NCI-H1105 treated with DMSO at 0.1 percent for 48 hours (cell line): Measurements from ENCODE around the gene ATAD5.
"Not testable (repeated sequence)": the region's sequence is repeated elsewhere in the genome, so short reads cannot be mapped to it uniquely, and the experiment has no call there.

Source experiments
- DNase-seq: peaks from one replicate; lab custom pipeline; 2025; lab: John Stamatoyannopoulos, UW

The ATAD5 gene

DNA sequence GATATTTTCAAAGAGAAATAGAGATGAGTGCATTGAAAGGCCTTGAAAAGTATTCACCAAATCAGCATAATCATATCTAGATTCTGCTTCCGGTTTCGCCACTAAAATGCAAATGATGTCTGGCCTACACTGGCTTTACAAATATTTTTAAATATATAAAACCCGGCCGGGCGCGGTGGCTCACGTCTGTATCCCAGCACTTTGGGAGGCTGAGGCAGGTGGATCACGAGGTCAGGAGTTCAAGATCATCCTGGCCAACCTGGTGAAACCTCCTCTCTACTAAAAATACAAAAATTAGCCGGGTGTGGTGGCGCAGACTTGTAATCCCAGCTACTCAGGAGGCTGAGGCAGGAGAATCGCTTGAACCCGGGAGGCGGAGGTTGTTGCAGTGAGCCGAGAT is 8.8 kb upstream of the ATAD5 start:
- not testable (repeated sequence) for DNase-seq

DNA sequence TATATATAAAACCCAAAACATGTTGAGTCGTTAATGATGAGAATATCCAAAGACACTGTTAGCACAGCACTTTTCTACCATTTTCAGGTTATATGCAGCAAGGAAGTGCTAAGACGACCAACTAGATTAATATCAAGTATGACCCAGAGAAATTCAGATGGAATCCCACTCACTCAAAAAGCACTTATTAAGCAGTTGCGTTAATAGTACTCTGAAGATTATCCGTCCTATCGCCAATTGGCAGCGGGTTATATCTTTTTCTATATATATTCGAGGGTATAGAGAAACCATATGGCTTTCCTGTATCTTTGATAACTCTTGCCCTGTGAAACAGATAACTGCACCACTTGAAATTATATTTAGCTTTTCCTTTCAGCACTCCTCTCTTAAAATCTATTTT is 8.3 kb upstream of the ATAD5 start:
- no peak for DNase-seq

DNA sequence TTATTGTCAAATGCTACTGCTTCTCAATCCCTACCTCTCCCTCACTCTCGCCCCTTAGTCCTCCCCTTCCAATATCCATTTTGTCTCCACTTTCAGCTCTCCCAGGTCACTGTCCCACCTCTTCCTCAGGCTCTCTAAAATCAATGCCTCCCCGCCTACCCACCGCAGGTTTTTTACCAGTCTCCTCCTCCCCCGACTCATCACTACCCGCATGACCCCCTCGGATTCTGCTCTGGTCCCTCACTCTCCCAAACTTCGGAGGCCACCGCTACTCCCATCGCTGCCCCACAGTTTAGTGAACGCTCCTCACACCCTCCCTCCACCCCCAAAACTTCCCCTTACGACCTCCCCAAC is 7.8 kb upstream of the ATAD5 start:
- peak; percentile 60 for DNase-seq

DNA sequence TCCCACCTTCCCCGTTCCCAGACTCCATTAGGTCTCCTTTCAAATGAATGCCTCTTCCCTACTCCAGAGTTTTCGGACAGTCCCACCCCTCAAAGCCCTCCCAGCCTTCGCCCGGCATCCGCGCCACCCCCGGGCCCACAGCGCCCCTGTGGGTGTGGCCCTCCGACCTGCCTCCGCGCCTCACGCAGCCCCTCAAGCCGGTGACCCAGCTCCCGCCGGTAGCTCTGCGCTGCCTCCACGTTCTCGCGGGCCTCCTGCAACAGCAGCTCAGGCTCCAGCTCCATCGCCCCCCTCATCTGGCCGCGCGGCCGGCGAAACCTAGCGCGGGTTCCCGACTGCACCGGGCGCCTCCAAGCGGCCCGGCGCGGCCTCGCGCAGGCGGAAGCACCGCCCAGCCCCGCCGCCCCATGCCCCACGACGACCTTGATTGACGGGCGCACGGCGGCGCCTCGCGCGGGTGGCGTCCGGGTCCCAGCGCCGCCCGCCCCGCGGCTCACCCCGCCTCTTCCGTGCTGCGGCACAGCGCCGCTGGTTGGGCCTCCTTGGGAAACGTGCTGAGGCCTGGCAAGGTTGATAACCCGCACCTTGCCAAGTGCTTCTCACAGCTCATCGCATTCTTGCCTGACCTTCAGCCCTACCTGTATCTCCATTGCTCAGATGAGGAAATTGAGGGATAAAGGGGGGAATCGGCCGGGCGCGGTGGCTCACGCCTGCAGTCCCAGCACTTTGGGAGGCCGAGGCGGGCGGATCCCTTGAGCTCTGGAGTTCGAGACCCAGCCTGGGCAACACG is 7.2 kb upstream of the ATAD5 start, which contains the start of gene CRLF3:
Gene CRLF3 (minus strand): TSS at position 337 of the 790 bp plus-strand sequence. CDS start 41 bp downstream, at position 296.
- DNase-seq, result peak; percentile 81

DNA sequence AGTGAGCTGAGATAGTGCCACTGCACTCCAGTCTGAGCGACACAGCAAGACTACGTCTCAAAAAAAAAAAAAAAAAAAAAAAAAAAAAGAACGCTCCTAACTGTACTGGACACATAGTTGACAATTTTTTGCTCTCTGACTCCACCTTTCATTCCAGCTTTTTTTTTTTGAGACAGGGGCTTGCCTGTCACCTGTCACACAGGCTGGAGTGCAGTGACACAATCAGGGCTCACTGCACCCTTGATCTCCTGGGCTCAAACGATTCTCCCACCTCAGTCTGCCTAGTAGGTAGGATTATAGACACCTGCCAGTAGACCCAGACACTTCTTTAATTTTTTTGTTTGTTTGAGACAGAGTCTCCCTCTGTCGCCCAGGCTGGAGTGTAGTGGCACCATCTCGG is 4.7 kb upstream of the ATAD5 start:
- no peak for DNase-seq

DNA sequence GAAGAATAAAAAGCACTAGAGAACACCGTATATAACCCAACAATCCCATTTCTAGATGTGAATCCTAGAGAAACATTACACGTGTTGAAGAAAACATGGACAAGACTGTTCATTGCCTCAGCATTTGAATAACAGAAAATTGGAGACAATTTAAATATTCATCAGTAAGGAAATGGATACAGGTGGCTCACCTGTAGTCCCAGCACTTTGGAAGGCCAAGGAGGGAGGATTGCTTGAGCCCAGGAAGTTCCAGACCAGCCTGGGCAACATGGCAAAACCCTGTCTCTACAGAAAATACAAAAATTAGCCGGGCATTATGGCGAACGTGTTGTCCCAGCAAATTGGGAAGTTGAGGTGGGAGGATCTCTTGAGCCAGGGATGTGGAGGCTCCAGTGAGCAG is 2.7 kb upstream of the ATAD5 start:
- DNase-seq, result no peak

DNA sequence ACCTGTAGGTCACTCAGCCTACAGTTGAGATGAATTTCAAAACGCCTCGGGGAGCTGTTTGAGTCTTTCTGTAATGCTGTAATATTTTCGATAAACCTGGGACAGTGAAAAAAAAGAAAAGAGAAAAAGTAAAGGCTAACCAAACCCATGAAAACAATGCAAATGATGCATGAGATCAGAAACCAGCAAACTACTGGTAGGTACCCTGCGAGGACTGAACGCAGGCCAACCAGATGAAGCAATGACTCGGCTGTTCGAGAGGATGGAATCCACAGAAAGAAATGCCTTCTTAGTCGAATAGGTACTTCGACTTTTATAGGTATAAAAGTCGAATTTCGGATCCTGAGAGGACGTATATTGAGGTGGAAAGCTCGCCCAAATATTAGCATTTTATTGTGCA is 509 bp upstream of the ATAD5 start:
- peak; percentile 19 for DNase-seq

DNA sequence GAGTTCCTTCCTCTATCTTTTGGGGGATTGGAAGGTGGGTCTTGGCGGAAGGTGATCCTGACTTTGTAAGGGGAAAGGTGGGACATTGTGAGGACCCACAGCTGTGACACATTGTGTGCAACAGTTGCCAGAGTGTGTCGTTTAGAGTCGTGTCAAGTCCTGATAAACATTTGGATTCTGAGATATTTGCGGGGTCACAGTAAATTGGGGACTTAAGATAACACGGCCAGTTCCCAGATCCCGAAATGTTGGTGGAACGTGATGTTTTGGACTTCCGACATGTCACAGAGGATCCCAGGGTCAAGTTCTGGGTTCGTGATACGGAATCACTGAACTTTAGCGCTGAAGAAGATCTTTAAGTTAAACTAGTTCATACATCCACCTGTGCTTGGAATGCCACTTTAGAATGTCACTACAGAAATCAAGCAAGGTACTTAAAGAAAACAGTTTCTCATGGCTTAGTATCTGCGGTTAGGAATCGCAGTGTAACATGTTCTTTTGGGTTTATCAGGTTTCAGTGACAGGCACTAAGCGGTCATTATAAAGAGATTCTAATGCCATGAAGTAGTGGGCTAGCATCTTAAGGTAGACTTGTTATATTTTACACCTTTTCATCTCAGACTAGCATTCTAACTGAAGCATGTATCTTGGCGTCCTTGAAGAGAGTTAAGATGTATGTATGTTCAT is 815 bp downstream of the ATAD5 start:
- no peak for DNase-seq

DNA sequence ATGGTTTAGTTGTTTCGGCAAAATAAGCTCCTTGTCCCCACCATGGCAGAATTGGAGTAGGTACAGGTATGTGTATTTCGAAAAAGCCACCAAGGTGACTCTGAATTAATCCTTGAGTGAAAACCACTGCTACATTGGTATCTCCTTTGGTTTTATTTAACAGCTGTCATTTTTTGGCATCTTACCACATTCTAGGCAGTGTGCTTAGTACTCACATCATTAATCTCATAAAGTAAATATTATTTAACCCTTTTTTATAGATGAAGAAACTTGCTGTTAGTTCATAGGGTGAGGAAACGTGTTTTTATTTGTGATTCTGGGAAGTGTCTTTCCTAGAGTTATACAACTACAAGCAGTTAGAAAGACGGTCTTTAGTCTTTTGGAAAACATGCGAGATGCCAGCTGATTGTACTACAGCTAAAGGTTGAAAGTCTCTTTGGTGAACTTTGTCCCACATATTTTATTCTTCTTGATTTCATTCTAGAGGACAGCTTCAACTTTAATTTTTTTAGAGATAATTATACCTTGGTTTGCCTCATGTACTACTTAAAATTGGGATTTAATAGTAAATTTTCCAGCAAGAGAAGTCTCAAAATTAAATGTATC is 6.5 kb downstream of the ATAD5 start:
- no peak for DNase-seq

DNA sequence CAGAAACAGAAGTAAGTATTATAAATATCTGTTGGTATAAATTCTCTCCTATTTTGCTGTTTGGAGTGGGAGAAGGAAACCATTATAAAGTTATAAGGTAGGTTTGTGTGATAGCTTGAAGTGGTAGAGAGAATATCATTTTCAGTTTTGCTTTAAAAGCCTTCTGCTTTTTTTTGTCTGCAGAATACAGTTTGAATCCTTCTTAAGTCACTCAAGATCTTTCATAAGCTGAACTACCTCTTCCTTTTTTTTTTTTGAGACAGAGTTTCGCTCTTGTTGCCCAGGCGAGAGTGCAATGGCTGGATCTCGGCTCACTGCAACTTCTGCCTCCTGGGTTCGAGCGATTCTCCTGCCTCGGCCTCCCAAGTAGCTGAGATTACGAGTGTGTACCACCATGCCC is 9.0 kb downstream of the ATAD5 start:
- DNase-seq, result no peak

DNA sequence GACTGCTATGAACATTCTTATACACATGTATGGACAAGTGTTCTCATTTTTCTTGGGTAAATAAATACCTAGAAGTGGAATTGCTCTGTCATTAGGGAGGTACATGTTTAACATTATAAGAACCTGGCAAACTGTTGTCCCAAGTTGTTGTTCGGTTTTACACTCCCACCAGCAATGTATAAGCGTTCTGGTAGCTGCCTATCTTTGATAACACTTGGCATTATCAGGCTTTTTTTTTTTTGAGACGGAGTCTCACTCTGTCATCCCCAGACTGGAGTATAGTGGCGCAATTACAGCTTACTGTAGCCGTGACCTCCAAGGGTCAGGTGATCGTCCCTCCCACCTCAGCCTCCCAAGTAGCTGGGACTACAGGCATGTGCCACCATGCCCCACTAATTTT is 16.3 kb downstream of the ATAD5 start:
- DNase-seq, result no peak

DNA sequence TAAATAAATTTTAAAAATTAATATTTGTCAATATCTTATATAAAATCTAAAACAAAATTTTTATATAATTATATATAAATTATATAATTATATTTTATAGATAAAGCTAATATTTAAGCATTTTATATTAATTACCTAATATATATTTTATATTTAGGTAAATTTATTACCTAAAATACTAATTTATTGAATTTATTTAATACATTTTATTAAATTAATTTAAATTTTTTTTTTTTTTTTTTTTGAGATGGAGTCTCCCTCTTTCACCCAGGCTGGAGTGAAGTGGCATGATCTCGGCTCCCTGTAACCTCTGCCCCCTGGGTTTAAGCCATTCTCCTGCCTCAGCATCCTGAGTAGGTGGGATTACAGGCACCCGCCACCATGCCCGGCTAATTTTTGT is 22.4 kb downstream of the ATAD5 start:
- DNase-seq, result no peak

DNA sequence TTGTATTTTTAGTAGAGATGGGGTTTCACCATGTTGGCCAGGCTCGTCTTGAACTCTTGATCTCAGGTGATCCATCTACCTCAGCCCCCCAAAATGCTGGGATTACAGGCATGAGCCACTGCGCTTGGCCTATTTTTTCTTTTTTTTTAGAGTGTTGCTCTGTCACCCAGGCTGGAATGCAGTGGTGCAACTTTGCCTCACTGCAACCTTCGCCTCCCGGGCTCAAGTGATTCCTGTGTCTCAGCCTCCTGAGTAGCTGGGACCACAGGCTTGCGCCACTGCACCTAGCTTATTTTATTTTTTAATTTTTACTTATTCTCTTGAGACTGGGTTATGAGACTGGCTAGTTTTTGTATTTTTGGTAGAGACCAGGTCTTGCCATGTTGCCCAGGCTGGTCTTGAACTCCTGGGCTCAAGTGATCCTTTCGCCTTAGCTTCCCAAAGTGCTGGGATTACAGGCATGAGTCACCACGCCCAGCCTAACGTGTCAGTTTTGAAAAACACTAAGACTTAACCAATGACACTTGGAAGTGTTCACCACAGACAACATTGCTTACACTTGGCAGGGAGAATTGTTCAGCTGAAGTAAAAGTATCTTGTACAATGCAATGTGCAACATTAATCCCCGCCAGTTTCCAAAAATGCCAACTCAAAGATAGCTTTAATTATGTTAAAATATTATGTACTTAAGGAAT is 26.9 kb downstream of the ATAD5 start:
- DNase-seq, result no peak

DNA sequence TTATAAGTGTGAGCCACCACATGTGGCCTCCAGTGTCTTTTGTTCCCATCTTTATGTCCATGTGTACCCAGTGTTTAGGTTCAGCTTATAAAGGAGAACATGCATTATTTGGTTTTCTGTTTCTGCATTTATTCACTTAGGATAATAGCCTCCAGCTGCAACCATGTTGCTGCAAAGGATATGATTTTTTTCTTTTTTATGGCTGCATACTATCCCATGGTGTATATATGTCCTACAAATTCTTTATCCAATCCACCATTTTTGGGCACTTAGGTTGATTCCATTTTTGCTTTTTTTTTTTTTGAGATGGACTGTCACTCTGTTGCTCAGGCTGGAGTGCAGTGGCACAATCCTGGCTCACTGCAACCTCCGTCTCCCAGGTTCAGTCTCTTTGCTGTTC is 32.9 kb downstream of the ATAD5 start:
- no peak for DNase-seq

DNA sequence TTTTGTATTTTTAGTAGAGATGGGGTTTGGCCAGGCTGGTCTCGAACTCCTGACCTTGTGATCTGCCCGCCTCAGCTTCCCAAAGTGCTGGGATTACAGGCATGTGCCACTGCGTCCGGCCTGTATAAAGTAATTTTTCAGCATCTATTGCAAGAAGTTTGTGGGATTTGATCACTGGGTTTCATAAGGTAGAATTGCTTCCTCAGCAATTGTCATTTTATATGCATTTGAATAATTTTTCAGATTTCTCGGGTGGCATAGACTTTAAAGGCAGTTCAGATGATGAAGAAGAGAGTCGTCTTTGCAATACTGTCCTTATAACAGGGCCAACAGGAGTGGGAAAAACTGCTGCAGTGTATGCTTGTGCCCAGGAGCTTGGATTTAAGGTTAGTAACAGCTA is 37.2 kb downstream of the ATAD5 start:
- DNase-seq, result no peak

DNA sequence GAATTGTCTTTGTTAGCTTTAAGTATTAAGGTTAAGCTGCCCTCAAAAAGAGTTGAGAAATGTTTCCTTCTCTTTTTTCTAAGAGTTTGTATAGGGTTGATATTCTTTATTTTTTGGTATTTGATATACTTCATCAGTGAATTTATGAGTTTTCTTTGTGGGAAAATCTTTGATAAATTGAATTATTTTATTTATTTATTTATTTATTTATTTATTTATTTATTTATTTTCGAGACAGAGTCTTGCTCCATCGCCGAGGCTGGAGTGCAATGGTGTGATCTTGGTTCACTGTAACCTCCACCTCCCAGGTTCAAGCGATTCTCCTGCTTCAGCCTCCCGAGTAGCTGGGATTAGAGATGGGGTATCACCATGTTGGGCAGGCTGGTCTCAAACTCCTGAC is 54.4 kb downstream of the ATAD5 start:
- no peak for DNase-seq

DNA sequence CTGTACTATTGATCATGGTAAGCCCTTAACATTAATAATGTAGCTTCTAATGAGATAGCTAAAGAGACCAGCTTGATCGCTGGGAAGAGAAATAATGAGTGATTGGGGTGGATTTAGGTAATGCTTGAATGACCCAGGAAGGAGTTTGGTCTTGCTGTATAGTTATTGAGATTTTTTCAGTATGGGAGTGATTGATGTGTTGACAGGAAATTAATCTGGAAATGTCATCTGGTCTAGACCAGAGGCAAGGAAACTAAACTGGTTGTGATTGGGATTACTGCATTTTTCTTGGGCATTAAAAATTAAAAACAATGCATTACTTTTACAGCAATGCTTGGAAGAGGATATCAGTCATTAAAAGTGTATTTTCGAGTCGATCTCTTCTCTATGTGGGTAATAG is 62.5 kb downstream of the ATAD5 start:
- DNase-seq, result no peak

DNA sequence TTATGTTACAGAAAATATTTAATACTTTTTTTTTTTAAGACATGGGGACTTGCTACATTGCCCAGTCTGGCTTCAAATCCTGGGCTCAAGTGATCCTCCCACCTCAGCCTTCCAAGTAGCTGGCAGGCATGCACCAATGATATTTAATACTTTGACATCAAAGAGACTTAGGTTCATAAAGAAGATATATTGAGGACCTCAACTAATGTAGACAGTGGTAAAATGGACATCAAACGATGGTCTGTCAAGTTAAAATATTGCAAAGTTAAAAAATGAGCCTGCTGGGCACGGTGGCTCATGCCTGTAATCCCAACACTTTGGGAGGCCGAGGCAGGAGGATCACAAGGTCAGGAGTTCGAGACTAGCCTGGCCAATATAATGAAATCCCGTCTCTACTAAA is 65.5 kb downstream of the ATAD5 start:
- no peak for DNase-seq

DNA sequence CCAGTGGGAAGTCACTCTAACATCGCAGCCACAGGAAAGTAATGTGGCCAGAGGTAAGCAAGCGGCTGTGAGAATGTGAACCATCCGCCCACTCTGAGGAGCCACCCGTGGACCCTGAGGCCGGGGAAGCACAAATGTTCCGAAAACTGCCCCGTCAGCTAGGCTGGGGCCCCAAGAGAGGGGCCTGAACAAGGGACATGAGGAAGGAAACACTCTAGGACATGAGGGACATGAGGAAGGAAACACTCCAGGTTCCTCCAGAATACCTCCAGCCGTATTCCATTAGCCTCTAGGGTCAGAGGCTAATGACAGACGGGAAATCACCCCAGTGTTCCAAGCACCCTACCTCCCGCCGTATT is 74.0 kb downstream of the ATAD5 start:
- DNase-seq, result no peak

DNA sequence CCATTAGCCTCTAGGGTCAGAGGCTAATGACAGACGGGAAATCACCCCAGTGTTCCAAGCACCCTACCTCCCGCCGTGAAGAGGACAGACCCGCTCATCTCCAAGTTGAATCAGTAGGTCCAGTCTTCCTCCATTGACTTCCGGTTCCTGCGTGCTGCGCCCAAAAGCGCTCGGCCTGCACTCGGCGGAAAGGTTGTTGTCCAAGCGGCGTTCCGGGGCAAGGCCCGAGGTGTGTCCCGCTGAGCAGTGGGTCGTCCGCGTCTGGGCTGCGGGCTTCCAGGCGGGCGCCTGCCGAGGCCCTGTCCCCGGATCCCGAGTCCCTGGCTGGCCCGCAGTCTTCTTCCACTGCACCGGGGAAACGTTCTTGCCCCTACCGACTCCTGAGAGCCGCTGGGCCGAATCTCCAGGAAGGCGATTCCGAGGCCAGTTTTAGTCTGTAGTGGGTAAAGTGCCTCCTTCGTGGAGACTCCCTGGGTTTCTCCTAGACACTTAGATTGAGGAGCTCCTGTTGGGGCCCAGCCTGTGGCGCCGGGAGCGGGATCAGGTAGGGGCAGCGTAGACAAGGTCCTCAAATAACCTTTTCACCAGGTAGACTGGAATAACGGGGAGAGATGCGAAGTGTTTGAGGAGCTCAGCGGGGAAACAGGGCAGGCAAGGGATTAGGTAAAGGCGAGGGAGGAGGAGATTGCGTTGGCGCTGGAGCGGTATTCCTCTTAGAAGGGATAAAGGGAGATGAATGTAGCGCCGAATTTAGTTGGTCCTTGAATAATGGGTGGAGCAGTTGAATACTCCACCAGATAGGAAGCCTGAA is 74.5 kb downstream of the ATAD5 start, which contains the start of gene TEFM:
Gene TEFM (minus strand): TSS at position 138 of the 811 bp plus-strand sequence. CDS start 40 bp downstream, at position 98.
- DNase-seq, result peak; percentile 70

DNA sequence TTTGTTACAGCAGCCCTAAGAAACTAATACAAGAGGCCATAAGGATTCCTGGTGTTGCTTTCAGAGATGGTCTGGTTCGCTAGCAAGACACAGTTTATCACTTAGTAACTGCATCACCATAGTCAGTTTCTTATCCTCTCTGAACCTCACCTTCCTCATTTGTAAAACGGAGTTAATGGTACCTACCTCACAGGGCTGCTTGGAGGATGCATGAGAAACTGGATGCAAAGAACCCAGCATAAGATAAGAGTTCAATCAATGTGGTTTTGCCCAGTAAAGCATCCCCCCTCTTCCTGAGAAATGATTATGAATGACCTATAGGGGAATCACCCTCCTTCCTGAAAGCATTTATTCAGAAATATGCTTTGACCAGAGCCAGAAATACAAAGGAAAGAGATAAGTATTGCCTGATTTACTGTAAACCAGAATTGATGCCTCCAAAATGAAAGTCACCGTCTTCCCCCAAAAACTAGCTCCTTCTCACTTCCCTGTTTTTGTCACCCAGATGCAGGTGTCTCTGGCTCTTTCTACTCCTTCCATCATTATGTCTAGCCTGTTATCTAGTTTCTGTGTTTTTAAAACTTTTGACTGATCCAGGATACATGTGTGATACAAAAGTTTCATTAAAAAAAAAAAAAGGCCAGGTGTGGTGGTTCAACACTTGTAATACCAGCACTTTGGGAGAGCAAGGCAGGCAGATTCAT is 77.1 kb downstream of the ATAD5 start:
- DNase-seq, result no peak
